IMR-90 (cell line): ENCODE results near the gene MBD1. TPM values are rescaled to one million over a fixed set of nuclear protein-coding genes. Genes with fewer than 3 reads are reported as not detected.

Source experiments
- ATAC-seq: fragments of 200-7000 bp; cut with Tn5 transposase; 2 replicates; pipeline ENCODE4 v1.9.1; 2020; ENCODE audit warnings: low read depth, mild to moderate bottlenecking, moderate library complexity
- BruUV-seq: library from RNA; stranded (reverse); fragments of 400-500 nt; replicated peaks from 2 replicates; lab custom pipeline; 2021; lab: Mats Ljungman, UMichigan
- CTCF ChIA-PET: fragments of 300-600 bp; formaldehyde crosslinking; extraction: SDS; loops from one replicate; lab custom pipeline; 2021; ENCODE audit warnings: antibody characterized with exemption; lab: Yijun Ruan, JAX
- POLR2A ChIA-PET: fragments of 300-600 bp; sonication (Branson Sonifier 250); formaldehyde crosslinking; loops from one replicate; lab custom pipeline; 2022; ENCODE audit warnings: antibody characterized with exemption; ENCODE audit not compliant: unreplicated experiment; lab: Charles Lee
- DNase-seq: peaks from one replicate; pipeline ENCODE4 v3.0.0; 2013
- H2AFZ ChIP-seq: replicated peaks from 2 replicates; pipeline ENCODE3; 2013; ENCODE audit warnings: low read length, mild to moderate bottlenecking; ENCODE audit not compliant: poor library complexity
- H2AK5ac ChIP-seq: 2 replicates; pipeline ENCODE4 v1.6.1; 2013; ENCODE audit warnings: low read depth, low read length, inconsistent platforms
- H2AK9ac ChIP-seq: replicated peaks from 2 replicates; pipeline ENCODE3; 2013; ENCODE audit warnings: mild to moderate bottlenecking, low read depth, low read length, moderate library complexity; ENCODE audit not compliant: poor library complexity
- H2BK120ac ChIP-seq: 2 replicates; pipeline ENCODE4 v1.6.1; 2013; ENCODE audit warnings: low read depth, low read length, inconsistent platforms
- H2BK15ac ChIP-seq: 3 replicates; pipeline ENCODE4 v1.6.1; 2013; ENCODE audit warnings: low read depth, low read length, inconsistent platforms
- H2BK20ac ChIP-seq: 2 replicates; pipeline ENCODE4 v1.6.1; 2013; ENCODE audit warnings: low read depth, mild to moderate bottlenecking, inconsistent platforms, low read length, moderate library complexity
- H2BK5ac ChIP-seq: 2 replicates; pipeline ENCODE4 v1.6.1; 2013; ENCODE audit warnings: mild to moderate bottlenecking, low read depth, low read length, inconsistent platforms; ENCODE audit not compliant: poor library complexity, severe bottlenecking
- H3K14ac ChIP-seq: replicated peaks from 2 replicates; pipeline ENCODE4 v1.6.1; 2013; ENCODE audit warnings: low read depth, low read length, inconsistent platforms
- H3K18ac ChIP-seq: 2 replicates; pipeline ENCODE4 v1.6.1; 2013; ENCODE audit warnings: low read depth, low read length, control low read depth
- H3K23ac ChIP-seq: 2 replicates; pipeline ENCODE4 v1.6.1; 2013; ENCODE audit warnings: low read depth, low read length, inconsistent platforms
- H3K27ac ChIP-seq: 2 replicates; pipeline ENCODE4 v1.5.1; 2013; ENCODE audit warnings: mild to moderate bottlenecking, control low read depth, low read length; ENCODE audit not compliant: insufficient read depth
- H3K27me3 ChIP-seq: 2 replicates; pipeline ENCODE4 v1.6.1; 2013; ENCODE audit warnings: low read length; ENCODE audit not compliant: control insufficient read depth, insufficient read depth
- H3K36me3 ChIP-seq: 2 replicates; pipeline ENCODE4 v1.6.1; 2013; ENCODE audit warnings: low read length, mixed read lengths; ENCODE audit not compliant: control insufficient read depth, insufficient read depth
- H3K4ac ChIP-seq: 2 replicates; pipeline ENCODE4 v1.6.1; 2013; ENCODE audit warnings: low read depth, low read length, inconsistent platforms
- H3K4me1 ChIP-seq: 2 replicates; pipeline ENCODE4 v1.6.1; 2013; ENCODE audit warnings: low read length, mixed read lengths; ENCODE audit not compliant: control insufficient read depth, insufficient read depth
- H3K4me2 ChIP-seq: 2 replicates; pipeline ENCODE4 v1.6.1; 2013; ENCODE audit warnings: low read depth, mild to moderate bottlenecking, control low read depth, low read length, moderate library complexity
- H3K4me3 ChIP-seq: 2 replicates; pipeline ENCODE4 v1.5.1; 2013; ENCODE audit warnings: low read depth, mild to moderate bottlenecking, control low read depth, low read length, moderate library complexity; ENCODE audit not compliant: insufficient read depth
- H3K56ac ChIP-seq: 2 replicates; pipeline ENCODE4 v1.6.1; 2013; ENCODE audit warnings: low read length, inconsistent platforms; ENCODE audit not compliant: insufficient read depth; ENCODE audit errors: extremely low read depth
- H3K79me1 ChIP-seq, 2 experiments: 2 replicates each; pipeline ENCODE4 v1.6.1; 2013; ENCODE audit warnings: low read length in 2 of 2, inconsistent platforms in 1 of 2, low read depth in 1 of 2
- H3K9ac ChIP-seq: 2 replicates; pipeline ENCODE4 v1.6.1; 2013; ENCODE audit warnings: low read depth, low read length, control low read depth
- H3K9me1 ChIP-seq: 2 replicates; pipeline ENCODE4 v1.6.1; 2013; ENCODE audit warnings: low read length, inconsistent platforms; ENCODE audit not compliant: insufficient read depth
- H3K9me3 ChIP-seq: 2 replicates; pipeline ENCODE4 v1.6.1; 2013; ENCODE audit warnings: low read length; ENCODE audit not compliant: control insufficient read depth, insufficient read depth
- H4K20me1 ChIP-seq: 2 replicates; pipeline ENCODE4 v1.6.1; 2013; ENCODE audit warnings: low read length, inconsistent platforms; ENCODE audit not compliant: insufficient read depth
- H4K5ac ChIP-seq: 2 replicates; pipeline ENCODE4 v1.6.1; 2013; ENCODE audit warnings: mild to moderate bottlenecking, low read depth, low read length, control low read depth
- H4K8ac ChIP-seq, 2 experiments: 2 replicates each; pipeline ENCODE4 v1.6.1; 2013; ENCODE audit warnings: low read depth in 2 of 2, low read length in 2 of 2, control low read depth in 1 of 2, inconsistent platforms in 1 of 2
- H4K91ac ChIP-seq: 2 replicates; pipeline ENCODE4 v1.6.1; 2013; ENCODE audit warnings: low read depth, low read length, inconsistent platforms; ENCODE audit not compliant: insufficient read depth
- BHLHE40 ChIP-seq: fragments of 150-350 bp; IDR thresholded peaks from 2 replicates; pipeline ENCODE4 v1.6.1; 2016; ENCODE audit warnings: mild to moderate bottlenecking, low read depth, low read length
- CEBPB ChIP-seq: IDR thresholded peaks from 2 replicates; pipeline ENCODE4 v1.6.1; 2012; ENCODE audit warnings: low read depth, low read length, improper control_type of control experiment
- CHD1 ChIP-seq: IDR thresholded peaks from 2 replicates; pipeline ENCODE4 v1.6.1; 2012; ENCODE audit warnings: low read depth, low read length, improper control_type of control experiment
- ELK1 ChIP-seq: fragments of 150-350 bp; IDR thresholded peaks from 2 replicates; pipeline ENCODE4 v1.6.1; 2016; ENCODE audit warnings: low read depth, mild to moderate bottlenecking, low read length, moderate library complexity, borderline replicate concordance
- FOS ChIP-seq: fragments of 150-350 bp; IDR thresholded peaks from 2 replicates; pipeline ENCODE4 v1.6.1; 2016; ENCODE audit warnings: low read depth, low read length
- MAFK ChIP-seq: IDR thresholded peaks from 2 replicates; pipeline ENCODE4 v1.6.1; 2012; ENCODE audit warnings: low read depth, low read length, improper control_type of control experiment
- MAZ ChIP-seq: IDR thresholded peaks from 2 replicates; pipeline ENCODE4 v1.6.1; 2012; ENCODE audit warnings: low read depth, mild to moderate bottlenecking, low read length, improper control_type of control experiment, moderate library complexity, borderline replicate concordance
- MXI1 ChIP-seq: IDR thresholded peaks from 2 replicates; pipeline ENCODE4 v1.6.1; 2012; ENCODE audit warnings: low read depth, mild to moderate bottlenecking, low read length, moderate library complexity, borderline replicate concordance
- NFE2L2 ChIP-seq: fragments of 150-350 bp; IDR thresholded peaks from 2 replicates; pipeline ENCODE4 v1.6.1; 2016; ENCODE audit warnings: low read depth, mild to moderate bottlenecking, low read length
- POLR2A ChIP-seq: IDR thresholded peaks from 2 replicates; pipeline ENCODE4 v1.6.1; 2012; ENCODE audit warnings: mild to moderate bottlenecking, low read depth, low read length
- RAD21 ChIP-seq: IDR thresholded peaks from 2 replicates; pipeline ENCODE4 v1.6.1; 2012; ENCODE audit warnings: low read length, improper control_type of control experiment
- RCOR1 ChIP-seq: IDR thresholded peaks from 2 replicates; pipeline ENCODE4 v1.6.1; 2012; ENCODE audit warnings: mild to moderate bottlenecking, low read length, improper control_type of control experiment; ENCODE audit not compliant: insufficient replicate concordance
- RFX5 ChIP-seq: IDR thresholded peaks from 2 replicates; pipeline ENCODE4 v1.8.0; 2012; ENCODE audit warnings: low read depth, mild to moderate bottlenecking, low read length, moderate library complexity
- SMC3 ChIP-seq: fragments of 150-350 bp; IDR thresholded peaks from 2 replicates; pipeline ENCODE4 v1.6.1; 2016; ENCODE audit warnings: low read depth, mild to moderate bottlenecking, antibody characterized with exemption, low read length, moderate library complexity
- WGBS, 2 experiments: methylation state at CpG; one replicate each; pipeline versions ENCODE4 v1.1.5 to v1.1.7; 2013; ENCODE audit warnings: missing lambda C conversion rate in 2 of 2; ENCODE audit not compliant: insufficient read length in 1 of 2; ENCODE audit errors: extremely low coverage in 2 of 2; 5-methylcytosine and 5-hydroxymethylcytosine counted together
- dilution Hi-C: fragments of 300-500 bp; cut with HindIII; formaldehyde crosslinking; loops from one replicate; pipeline ENCODE4 v1.14.3; 2018; ENCODE audit warnings: low sequenced_read_pairs; ENCODE audit not compliant: unreplicated experiment
- in situ Hi-C: fragments of 300-500 bp; cut with MboI; formaldehyde crosslinking; loops from 3 replicates; pipeline ENCODE4 v1.14.3; 2019; ENCODE audit warnings: low sequenced_read_pairs, inconsistent platforms, mixed read lengths
- intact Hi-C: fragments of 100-400 bp; cut with micrococcal nuclease; formaldehyde crosslinking; loops from 2 replicates; pipeline ENCODE4 v1.10.0; 2022
- polyA plus RNA-seq, 3 experiments: library from polyadenylated mRNA; depleted of rRNA; stranded (reverse); fragments of >200 nt; gene quantifications; 2 replicates each; pipeline ENCODE4 v1.2.3, GENCODE V29; 2012; ENCODE audit warnings: low replicate concordance in 1 of 3
- total RNA-seq: library from RNA; depleted of rRNA; stranded (reverse); fragments of >200 nt; gene quantifications from 2 replicates; pipeline ENCODE4 v1.2.3, GENCODE V29; 2012
- TF ChIP-seq, protein P1 (sequence below): conservative IDR thresholded peaks from 2 replicates; pipeline ENCODE4 v1.5.1; 2012; ENCODE audit warnings: mild to moderate bottlenecking, low read depth, low read length, improper control_type of control experiment
- TF ChIP-seq, protein P2 (sequence below): fragments of 150-350 bp; IDR thresholded peaks from 2 replicates; pipeline ENCODE4 v1.6.1; 2017; ENCODE audit warnings: mild to moderate bottlenecking, antibody characterized with exemption, low read length, low read depth

MBD1 gene
- total and polyA plus RNA-seq, 2 of the 4 experiments (the other 2 are of a cell fraction): 31.7 to 56.5 TPM

DNA sequence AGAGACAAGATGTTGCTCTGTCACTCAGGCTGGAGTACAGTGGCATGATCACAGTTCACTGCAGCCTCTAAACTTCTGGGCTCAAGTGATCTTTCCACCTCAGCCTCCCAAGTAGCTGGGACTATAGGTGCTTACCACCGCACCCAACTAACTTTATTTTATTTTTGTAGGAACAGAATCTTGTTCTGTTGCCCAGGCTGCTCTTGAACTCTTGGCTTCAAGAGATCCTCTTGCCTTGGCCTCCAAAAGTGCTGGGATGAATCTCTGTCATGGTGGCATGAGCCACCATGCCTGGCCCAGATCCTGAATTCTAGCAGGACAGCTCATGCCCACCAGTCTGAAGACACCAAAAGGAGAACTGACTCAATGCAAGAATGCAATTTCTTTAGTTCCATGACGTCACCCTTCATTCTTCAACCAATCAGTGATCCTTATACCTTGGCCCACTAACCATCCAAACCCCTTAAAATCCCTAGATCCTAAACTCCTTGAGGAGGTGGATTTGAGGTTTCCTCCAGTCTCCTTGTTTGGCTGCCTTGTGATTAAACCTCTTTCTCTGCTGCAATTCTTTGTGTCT lies 31.8 kb upstream of the MBD1 start:
- Histone ChIP-seq H3K56ac (no peak overlapping the region), H3K4me1 (no peaks in the 10 kb centered on the region), H4K91ac (no peak overlapping the region), H3K9ac (no peak overlapping the region), H3K14ac (no peak overlapping the region), H3K36me3 (no peaks in the 10 kb centered on the region), H3K4me3 (no peak overlapping the region), H3K9me1 (0 out of 2 replicates have a peak, but pooled peaks cover under 1% of the 10 kb centered on the region), H3K27me3 (no peaks in the 10 kb centered on the region), H2AK5ac (no peak overlapping the region), H3K27ac (no peak overlapping the region), H3K4me2 (no peak overlapping the region), H2AFZ (no peak overlapping the region), H2BK5ac (no peak overlapping the region), H3K4ac (no peak overlapping the region), H4K8ac (no peak overlapping the region), H3K79me1 (no peaks in the 10 kb centered on the region), H4K20me1 (no peaks in the 10 kb centered on the region), H4K5ac (no peak overlapping the region), H2BK120ac (no peak overlapping the region), H3K23ac (no peak overlapping the region), H2BK20ac (no peak overlapping the region), H2BK15ac (no peak overlapping the region), H3K9me3 (no peaks in the 10 kb centered on the region), H3K18ac (no peak overlapping the region), H2AK9ac (no peak overlapping the region)
- TF ChIP-seq POLR2A (no peak), RCOR1 (no peak), RAD21 (no peak), MAFK (no peak), FOS (no peak), MAZ (no peak), MXI1 (no peak), SMC3 (no peak), NFE2L2 (no peak), ELK1 (no peak), CEBPB (no peak), RFX5 (no peak), CHD1 (no peak), BHLHE40 (no peak)
- TF ChIP-seq, protein P1, sequence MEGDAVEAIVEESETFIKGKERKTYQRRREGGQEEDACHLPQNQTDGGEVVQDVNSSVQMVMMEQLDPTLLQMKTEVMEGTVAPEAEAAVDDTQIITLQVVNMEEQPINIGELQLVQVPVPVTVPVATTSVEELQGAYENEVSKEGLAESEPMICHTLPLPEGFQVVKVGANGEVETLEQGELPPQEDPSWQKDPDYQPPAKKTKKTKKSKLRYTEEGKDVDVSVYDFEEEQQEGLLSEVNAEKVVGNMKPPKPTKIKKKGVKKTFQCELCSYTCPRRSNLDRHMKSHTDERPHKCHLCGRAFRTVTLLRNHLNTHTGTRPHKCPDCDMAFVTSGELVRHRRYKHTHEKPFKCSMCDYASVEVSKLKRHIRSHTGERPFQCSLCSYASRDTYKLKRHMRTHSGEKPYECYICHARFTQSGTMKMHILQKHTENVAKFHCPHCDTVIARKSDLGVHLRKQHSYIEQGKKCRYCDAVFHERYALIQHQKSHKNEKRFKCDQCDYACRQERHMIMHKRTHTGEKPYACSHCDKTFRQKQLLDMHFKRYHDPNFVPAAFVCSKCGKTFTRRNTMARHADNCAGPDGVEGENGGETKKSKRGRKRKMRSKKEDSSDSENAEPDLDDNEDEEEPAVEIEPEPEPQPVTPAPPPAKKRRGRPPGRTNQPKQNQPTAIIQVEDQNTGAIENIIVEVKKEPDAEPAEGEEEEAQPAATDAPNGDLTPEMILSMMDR: no peak
- TF ChIP-seq, protein P2, sequence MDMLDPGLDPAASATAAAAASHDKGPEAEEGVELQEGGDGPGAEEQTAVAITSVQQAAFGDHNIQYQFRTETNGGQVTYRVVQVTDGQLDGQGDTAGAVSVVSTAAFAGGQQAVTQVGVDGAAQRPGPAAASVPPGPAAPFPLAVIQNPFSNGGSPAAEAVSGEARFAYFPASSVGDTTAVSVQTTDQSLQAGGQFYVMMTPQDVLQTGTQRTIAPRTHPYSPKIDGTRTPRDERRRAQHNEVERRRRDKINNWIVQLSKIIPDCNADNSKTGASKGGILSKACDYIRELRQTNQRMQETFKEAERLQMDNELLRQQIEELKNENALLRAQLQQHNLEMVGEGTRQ: no peak
- no TSS peak for BruUV-seq
- POLR2A ChIA-PET: no interaction called here
- intact Hi-C loops: no loop called here
- no peak for DNase-seq
- no peak for ATAC-seq
- no CpG with 5 or more reads among the region's 2 CpGs for WGBS, 2 experiments
- CTCF ChIA-PET: no interaction called here
- in situ Hi-C loops: no loop called here
- dilution Hi-C loops: no loop called here
